Hepatocyte (in vitro differentiated cells): ENCODE data around the gene KCNQ2.

Experiments
- EZH2 ChIP-seq: fragments of 200-600 bp; sonication (generic); IDR thresholded peaks from 2 replicates; pipeline ENCODE4 v1.6.1; 2016; ENCODE audit warnings: antibody characterized with exemption, mild to moderate bottlenecking, borderline replicate concordance
- EZH2phosphoT487 ChIP-seq: fragments of 200-600 bp; sonication (generic); IDR thresholded peaks from one replicate; pipeline ENCODE4 v1.6.1; 2018; ENCODE audit warnings: antibody characterized with exemption, mild to moderate bottlenecking, low read depth, moderate library complexity; ENCODE audit not compliant: unreplicated experiment, severe bottlenecking
- TF ChIP-seq, protein P1 (sequence below): fragments of 200-600 bp; sonication (generic); IDR thresholded peaks from 2 replicates; pipeline ENCODE4 v1.5.1; 2016; ENCODE audit warnings: antibody characterized with exemption, mild to moderate bottlenecking; ENCODE audit not compliant: poor library complexity

DNA sequence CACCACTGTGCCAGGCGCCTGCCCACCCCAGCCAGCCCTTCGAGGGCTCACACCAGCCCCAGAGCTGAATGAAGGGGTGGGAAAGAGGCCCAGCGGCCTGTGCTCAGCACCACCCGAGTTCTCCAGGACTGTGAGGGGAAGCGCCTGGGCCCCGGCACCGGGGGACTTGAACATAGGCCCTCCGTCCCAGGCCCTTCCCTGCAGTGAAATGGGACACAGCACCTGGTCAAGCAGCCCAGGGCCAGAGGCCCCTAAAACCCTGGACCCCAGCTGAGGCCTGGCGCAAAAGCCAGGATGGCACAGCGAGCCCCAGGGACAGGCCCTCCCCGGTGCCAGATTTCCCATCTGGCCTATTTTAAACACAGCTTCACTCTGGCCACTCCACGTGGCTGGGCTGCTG is 4.0 kb downstream of the KCNQ2 start:
- TF ChIP-seq, protein P1, sequence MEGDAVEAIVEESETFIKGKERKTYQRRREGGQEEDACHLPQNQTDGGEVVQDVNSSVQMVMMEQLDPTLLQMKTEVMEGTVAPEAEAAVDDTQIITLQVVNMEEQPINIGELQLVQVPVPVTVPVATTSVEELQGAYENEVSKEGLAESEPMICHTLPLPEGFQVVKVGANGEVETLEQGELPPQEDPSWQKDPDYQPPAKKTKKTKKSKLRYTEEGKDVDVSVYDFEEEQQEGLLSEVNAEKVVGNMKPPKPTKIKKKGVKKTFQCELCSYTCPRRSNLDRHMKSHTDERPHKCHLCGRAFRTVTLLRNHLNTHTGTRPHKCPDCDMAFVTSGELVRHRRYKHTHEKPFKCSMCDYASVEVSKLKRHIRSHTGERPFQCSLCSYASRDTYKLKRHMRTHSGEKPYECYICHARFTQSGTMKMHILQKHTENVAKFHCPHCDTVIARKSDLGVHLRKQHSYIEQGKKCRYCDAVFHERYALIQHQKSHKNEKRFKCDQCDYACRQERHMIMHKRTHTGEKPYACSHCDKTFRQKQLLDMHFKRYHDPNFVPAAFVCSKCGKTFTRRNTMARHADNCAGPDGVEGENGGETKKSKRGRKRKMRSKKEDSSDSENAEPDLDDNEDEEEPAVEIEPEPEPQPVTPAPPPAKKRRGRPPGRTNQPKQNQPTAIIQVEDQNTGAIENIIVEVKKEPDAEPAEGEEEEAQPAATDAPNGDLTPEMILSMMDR: no peak
- no peak for TF ChIP-seq EZH2
- TF ChIP-seq EZH2phosphoT487: no peak
